ENCODE measurements around the gene TMPRSS7.

The TMPRSS7 gene

GRCh38 chr3:112101916-112102315, 67.4 kb downstream of the TMPRSS7 start:
- no peak for DNase-seq

- DNase-seq: no peak
These were observed 70.2 kb downstream of the TMPRSS7 start for GRCh38 chr3:112104774-112105173.

GRCh38 chr3:112109322-112109721, 74.8 kb downstream of the TMPRSS7 start:
- DNase-seq: no peak

GRCh38 chr3:112111785-112112402, 77.4 kb downstream of the TMPRSS7 start:
- DNase-seq: peak; percentile 24

- DNase-seq: no peak
These were observed 80.1 kb downstream of the TMPRSS7 start for GRCh38 chr3:112114576-112115160.

- DNase-seq: no peak
These were observed 80.7 kb downstream of the TMPRSS7 start for GRCh38 chr3:112115161-112115739.

- no peak for DNase-seq
These were observed 81.4 kb downstream of the TMPRSS7 start for GRCh38 chr3:112115806-112116383.

GRCh38 chr3:112116748-112117186, 82.2 kb downstream of the TMPRSS7 start:
- no peak for DNase-seq

GRCh38 chr3:112117415-112117814, 82.9 kb downstream of the TMPRSS7 start:
- no peak for DNase-seq

GRCh38 chr3:112117841-112118571, 83.5 kb downstream of the TMPRSS7 start:
- no peak for DNase-seq

GRCh38 chr3:112119962-112120836, 85.7 kb downstream of the TMPRSS7 start:
- DNase-seq: no peak

- DNase-seq: no peak
These were observed 87.3 kb downstream of the TMPRSS7 start for GRCh38 chr3:112121577-112122547.

GRCh38 chr3:112122870-112123269, 88.3 kb downstream of the TMPRSS7 start:
- no peak for DNase-seq

GRCh38 chr3:112123548-112123947, 89.0 kb downstream of the TMPRSS7 start:
- no peak for DNase-seq

- DNase-seq: no peak
These were observed 90.5 kb downstream of the TMPRSS7 start for GRCh38 chr3:112124907-112125607.

- DNase-seq: no peak
These were observed 92.0 kb downstream of the TMPRSS7 start for GRCh38 chr3:112126511-112126911.

- DNase-seq: no peak
These were observed 93.3 kb downstream of the TMPRSS7 start for GRCh38 chr3:112127522-112128494.

- DNase-seq: peak; percentile 27
These were observed 94.5 kb downstream of the TMPRSS7 start for GRCh38 chr3:112128843-112129727.
